GM12864 (cell line): ENCODE data around the gene ENPEP.

Experiments used
- DNase-seq: peaks from one replicate; pipeline ENCODE4 v3.0.0-alpha.2; 2011; ENCODE audit warnings: low read depth
- H3K4me3 ChIP-seq: 2 replicates; pipeline ENCODE4 v1.5.1; 2011; ENCODE audit warnings: mild to moderate bottlenecking, low read depth, low read length, control low read depth
- TF ChIP-seq, protein P1 (sequence below): IDR thresholded peaks from 2 replicates; pipeline ENCODE4 v1.5.1; 2011; ENCODE audit warnings: low read depth, mild to moderate bottlenecking, moderate library complexity, low read length, control low read depth, inconsistent platforms; ENCODE audit errors: missing control alignments

ENPEP gene

DNA sequence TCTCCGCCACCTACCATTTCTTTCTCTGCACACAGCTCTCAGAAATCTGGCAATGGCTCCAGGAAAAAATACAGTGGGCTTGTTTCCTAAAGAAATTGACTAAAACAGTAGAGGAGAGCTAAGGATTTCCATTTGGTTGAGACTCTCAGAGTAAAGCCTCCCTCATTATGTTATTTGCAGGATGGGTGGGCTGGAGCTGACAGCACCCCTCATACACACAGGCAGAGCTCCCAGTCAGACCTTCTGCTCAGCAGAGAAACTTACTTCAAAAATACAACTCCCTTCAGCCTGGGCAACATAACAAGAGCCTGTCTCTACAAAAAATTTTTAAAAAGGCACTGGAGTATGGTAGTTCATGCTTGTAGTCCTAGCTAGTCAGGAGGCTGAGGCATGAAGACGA is 44.9 kb downstream of the ENPEP start:
- no peak overlapping the region for H3K4me3 ChIP-seq
- TF ChIP-seq, protein P1, sequence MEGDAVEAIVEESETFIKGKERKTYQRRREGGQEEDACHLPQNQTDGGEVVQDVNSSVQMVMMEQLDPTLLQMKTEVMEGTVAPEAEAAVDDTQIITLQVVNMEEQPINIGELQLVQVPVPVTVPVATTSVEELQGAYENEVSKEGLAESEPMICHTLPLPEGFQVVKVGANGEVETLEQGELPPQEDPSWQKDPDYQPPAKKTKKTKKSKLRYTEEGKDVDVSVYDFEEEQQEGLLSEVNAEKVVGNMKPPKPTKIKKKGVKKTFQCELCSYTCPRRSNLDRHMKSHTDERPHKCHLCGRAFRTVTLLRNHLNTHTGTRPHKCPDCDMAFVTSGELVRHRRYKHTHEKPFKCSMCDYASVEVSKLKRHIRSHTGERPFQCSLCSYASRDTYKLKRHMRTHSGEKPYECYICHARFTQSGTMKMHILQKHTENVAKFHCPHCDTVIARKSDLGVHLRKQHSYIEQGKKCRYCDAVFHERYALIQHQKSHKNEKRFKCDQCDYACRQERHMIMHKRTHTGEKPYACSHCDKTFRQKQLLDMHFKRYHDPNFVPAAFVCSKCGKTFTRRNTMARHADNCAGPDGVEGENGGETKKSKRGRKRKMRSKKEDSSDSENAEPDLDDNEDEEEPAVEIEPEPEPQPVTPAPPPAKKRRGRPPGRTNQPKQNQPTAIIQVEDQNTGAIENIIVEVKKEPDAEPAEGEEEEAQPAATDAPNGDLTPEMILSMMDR, result no peak

DNA sequence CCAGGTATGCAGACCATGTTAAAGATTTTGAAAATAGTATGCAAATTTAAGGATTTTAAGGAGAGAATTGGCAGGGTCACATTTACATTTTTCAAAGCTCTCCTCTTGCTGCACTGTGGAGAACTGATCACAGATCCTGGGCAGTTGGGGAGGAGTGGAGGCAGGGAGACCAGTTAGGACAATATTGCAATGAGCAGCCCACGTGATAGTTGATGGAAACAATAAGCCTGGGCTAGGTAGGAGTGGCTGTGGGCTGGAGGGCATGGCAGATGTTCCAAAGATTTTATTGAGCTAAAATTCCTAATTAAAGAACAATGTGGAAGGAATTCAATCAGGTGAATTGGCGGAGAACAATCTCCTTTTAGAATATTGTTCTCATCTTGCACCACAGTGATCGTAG is 50.6 kb downstream of the ENPEP start:
- H3K4me3 ChIP-seq, result no peak overlapping the region
- DNase-seq, result no peak
- TF ChIP-seq, protein P1, result no peak

More for the DNA sequence above, 44.9 kb downstream of the ENPEP start:
- DNase-seq, result no peak

DNA sequence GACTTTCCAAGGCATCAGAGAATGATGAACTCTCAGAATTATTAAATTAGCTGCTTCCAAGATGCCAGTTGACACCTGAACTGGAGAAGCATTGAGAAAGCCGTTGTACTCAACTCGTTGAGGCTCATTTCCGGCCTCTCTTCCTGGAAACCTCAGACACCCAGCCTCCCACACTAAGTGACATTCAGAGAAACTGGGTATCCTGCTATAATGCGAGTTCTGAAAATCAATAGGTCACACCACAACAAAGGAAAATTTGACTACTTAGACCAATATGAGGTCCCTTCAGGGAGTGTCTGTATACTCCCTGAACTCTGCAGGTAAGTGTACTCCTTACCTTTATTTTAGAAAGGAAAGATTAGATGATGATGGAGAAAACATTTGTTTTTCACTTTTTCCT is 51.2 kb downstream of the ENPEP start:
- DNase-seq, result no peak
- no peak overlapping the region for H3K4me3 ChIP-seq
- TF ChIP-seq, protein P1, result no peak

DNA sequence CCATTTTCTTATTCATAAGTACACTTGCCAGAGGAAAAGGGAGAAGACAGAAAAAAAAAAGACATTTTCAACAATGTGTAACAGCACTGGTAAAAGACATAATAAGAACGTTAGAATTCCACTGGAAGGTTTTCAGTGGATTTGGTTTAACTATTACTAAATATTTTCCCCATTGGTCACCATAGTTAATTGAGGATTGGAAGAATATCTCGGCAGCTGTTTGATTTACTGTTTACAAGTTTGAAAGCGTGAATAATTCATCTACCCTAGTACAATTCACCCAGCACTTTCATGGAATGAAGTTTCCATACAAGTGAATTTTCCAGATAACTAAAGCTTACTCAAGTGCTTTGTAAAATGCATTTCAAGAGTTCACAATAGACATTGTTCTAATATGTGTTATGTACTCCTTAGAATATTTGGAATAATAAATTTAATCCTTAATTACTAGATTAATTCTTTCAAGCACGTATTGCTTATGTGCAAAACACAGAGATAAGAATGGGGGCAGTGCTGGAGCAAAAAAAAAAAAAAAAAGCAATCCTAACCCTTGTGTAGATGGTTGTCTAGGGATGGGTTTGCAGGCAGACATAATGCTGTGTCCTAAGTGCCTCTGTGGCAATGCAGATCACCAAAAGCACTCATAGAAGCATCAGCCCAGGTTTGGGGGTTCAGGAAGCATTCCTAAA is 57.1 kb downstream of the ENPEP start:
- no peak overlapping the region; the same call in 1 of the 2 replicates for H3K4me3 ChIP-seq
- TF ChIP-seq, protein P1, result no peak
- DNase-seq, result no peak

DNA sequence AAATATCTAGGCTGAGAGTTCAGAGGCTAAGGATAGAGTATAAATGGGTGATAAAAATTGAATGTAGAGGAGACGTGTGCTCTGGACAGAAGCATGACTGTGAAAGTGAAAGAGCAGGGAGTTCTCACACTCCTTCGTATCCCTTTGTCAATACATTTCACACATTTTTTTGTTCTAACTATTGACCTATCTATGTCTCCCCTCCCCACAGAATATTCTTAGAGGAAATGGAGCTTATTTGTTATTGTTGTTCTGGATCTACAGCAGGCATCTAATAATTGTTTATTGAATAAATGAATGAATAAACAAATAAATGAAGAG is 57.6 kb downstream of the ENPEP start:
- no peak overlapping the region; the same call in 1 of the 2 replicates for H3K4me3 ChIP-seq
- no peak for DNase-seq
- TF ChIP-seq, protein P1, result no peak

DNA sequence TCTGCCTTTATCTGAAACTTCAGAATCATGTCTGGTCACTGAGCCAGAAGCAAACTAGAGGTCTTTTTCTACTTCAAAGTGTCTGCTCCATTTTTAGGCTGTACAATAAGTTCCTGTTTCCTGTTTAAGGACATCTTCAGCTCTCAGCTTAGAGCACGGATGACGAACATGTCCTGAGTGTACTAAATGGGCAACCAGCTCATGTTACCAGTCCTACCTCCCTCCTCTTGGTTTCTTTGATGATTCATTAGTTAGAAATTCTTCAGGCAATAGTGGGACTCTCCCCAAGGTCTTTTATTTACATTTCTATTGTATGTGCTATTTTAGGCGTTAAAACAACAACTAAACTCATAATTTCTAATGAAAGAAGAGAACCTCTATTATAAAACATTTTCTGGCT is 58.0 kb downstream of the ENPEP start:
- TF ChIP-seq, protein P1, result no peak
- no peak for DNase-seq
- H3K4me3 ChIP-seq, result no peak overlapping the region; the same call in 1 of the 2 replicates

DNA sequence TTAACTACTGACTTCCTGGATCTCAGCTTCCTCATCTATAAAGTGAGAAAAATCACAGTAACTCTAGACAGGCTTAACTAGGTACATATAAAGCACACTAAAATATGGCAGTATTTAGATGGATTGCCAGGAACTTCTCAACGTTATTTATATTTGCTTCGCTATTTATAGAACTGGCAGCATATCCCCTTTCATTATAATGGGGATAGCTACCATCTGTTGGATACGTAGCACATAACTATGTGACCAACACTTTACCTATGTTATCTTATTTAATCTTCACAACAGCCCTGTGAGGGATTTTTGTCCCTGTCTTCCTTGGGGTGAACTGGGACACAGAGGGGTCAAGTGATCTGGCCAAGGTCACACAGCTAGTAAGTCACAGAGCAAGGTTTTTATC is 64.6 kb downstream of the ENPEP start:
- TF ChIP-seq, protein P1, result no peak
- DNase-seq, result no peak
- no peak overlapping the region for H3K4me3 ChIP-seq
